ENCODE data around the gene TRMT5. TPM values are rescaled to one million over a fixed set of nuclear protein-coding genes. Genes with fewer than 3 reads are reported as not detected.
A peak's percentile ranks its signal among the peaks of the same experiment; 100 is the strongest.

Gene TRMT5
- total and polyA plus RNA-seq, 10 donors = 3.3 to 11.4 (median 5.9) TPM

DNA sequence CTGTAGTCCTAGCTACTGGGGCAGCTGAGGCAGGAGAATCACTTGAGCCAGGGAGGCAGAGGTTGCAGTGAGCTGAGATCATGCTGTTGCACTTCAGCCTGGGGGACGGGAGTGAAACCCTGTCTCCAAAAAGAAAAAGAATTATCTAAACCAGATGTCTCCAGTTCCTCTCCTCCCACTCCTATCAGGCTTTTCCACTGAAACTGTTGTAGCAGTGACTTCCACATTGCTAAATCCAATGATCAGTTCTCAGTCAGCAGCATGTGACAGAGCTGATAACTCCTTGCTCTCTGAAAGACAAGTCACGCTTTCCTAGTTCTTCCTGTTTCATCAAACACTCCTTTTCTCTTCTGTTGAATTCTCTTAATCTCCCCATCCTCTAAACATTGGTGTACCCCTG lies 8.7 kb upstream of the TRMT5 start:
- H3K27me3 ChIP-seq (replicated peaks in 1 of 7) = no peaks in the 10 kb centered on the region
- H3K27ac ChIP-seq = no peak overlapping the region
- no peak overlapping the region for H3K4me3 ChIP-seq
- WGBS, 5 donors = 77 to 93% (median 82%) methylated on average over 2 of the region's 2 CpGs
- no peaks in the 10 kb centered on the region for H3K9me3 ChIP-seq
- intact Hi-C loops (cut with DNase I; ENCODE audit: low total_unique reads) = no loop called here
- TF ChIP-seq POLR2AphosphoS5 (IDR thresholded peaks at IDR 0.05) (no peak), POLR2A (IDR thresholded peaks at IDR 0.05) (no peak)
- TF ChIP-seq, protein P1, sequence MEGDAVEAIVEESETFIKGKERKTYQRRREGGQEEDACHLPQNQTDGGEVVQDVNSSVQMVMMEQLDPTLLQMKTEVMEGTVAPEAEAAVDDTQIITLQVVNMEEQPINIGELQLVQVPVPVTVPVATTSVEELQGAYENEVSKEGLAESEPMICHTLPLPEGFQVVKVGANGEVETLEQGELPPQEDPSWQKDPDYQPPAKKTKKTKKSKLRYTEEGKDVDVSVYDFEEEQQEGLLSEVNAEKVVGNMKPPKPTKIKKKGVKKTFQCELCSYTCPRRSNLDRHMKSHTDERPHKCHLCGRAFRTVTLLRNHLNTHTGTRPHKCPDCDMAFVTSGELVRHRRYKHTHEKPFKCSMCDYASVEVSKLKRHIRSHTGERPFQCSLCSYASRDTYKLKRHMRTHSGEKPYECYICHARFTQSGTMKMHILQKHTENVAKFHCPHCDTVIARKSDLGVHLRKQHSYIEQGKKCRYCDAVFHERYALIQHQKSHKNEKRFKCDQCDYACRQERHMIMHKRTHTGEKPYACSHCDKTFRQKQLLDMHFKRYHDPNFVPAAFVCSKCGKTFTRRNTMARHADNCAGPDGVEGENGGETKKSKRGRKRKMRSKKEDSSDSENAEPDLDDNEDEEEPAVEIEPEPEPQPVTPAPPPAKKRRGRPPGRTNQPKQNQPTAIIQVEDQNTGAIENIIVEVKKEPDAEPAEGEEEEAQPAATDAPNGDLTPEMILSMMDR (IDR thresholded peaks at IDR 0.05 in 8 of 11, conservative IDR thresholded peaks at IDR 0.05 in 3 of 11) = no peak
- peaks cover 0 to 13% (median 0%) of the 10 kb centered on the region in 6 donors for H3K4me1 ChIP-seq
- no peak for DNase-seq
- H3K36me3 ChIP-seq = peaks cover 0 to 97% (median 21%) of the 10 kb centered on the region in 6 donors

DNA sequence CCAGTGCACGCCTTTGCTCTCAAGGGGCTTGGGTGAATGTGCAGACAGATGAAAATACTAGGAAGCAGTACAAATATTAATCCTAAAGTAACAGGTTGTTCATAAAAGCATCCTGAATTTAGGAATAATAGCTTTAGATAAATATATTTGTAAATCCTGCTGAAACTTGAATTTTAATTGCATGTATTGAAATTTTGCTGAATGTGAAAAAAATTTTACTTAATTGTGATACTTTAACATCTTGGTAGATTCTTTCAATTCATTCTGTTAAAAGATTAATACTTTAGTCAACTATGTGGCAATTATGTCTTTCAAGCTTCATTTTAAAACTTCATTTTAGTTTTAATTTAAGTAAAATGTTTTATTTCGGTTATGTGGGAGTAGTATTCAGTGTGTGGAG lies 5.6 kb upstream of the TRMT5 start:
- TF ChIP-seq, protein P1 (IDR thresholded peaks at IDR 0.05 in 8 of 11, conservative IDR thresholded peaks at IDR 0.05 in 3 of 11) = no peak
- no peak for TF ChIP-seq POLR2A (IDR thresholded peaks at IDR 0.05)
- TF ChIP-seq POLR2AphosphoS5 (IDR thresholded peaks at IDR 0.05) = no peak
- H3K4me3 ChIP-seq = no peak overlapping the region
- intact Hi-C loops (cut with DNase I; ENCODE audit: low total_unique reads) = no loop called here
- no peaks in the 10 kb centered on the region for H3K9me3 ChIP-seq
- H3K4me1 ChIP-seq = peaks cover 9 to 44% (median 17%) of the 10 kb centered on the region in 6 donors
- 94 to 98% (median 96%) methylated on average over 2 of the region's 2 CpGs for WGBS, 5 donors
- H3K27me3 ChIP-seq (replicated peaks in 1 of 7) = no peaks in the 10 kb centered on the region
- no peak for DNase-seq
- H3K27ac ChIP-seq = no peak overlapping the region
- peaks cover 0 to 69% (median 17%) of the 10 kb centered on the region in 6 donors for H3K36me3 ChIP-seq

GRCh38 chr14:60984196-60984595 lies 3.3 kb upstream of the TRMT5 start:
- no peak for TF ChIP-seq POLR2A (IDR thresholded peaks at IDR 0.05)
- TF ChIP-seq POLR2AphosphoS5 (IDR thresholded peaks at IDR 0.05) = no peak
- TF ChIP-seq, protein P1 (IDR thresholded peaks at IDR 0.05 in 8 of 11, conservative IDR thresholded peaks at IDR 0.05 in 3 of 11) = no peak
- H3K4me1 ChIP-seq = peaks cover 15 to 61% (median 33%) of the 10 kb centered on the region in 6 donors
- peaks cover 0 to 46% (median 10%) of the 10 kb centered on the region in 6 donors for H3K36me3 ChIP-seq
- no peaks in the 10 kb centered on the region for H3K27me3 ChIP-seq (replicated peaks in 1 of 7)
- 84 to 95% (median 89%) methylated on average over 1 of the region's 1 CpG for WGBS, 5 donors
- H3K9me3 ChIP-seq = no peaks in the 10 kb centered on the region
- intact Hi-C loops (cut with DNase I; ENCODE audit: low total_unique reads) = no loop called here
- no peak for DNase-seq
- H3K27ac ChIP-seq = peak overlapping the region in 3 of 8 donors; percentile 22 to 34 (median 31)
- H3K4me3 ChIP-seq = no peak overlapping the region

DNA sequence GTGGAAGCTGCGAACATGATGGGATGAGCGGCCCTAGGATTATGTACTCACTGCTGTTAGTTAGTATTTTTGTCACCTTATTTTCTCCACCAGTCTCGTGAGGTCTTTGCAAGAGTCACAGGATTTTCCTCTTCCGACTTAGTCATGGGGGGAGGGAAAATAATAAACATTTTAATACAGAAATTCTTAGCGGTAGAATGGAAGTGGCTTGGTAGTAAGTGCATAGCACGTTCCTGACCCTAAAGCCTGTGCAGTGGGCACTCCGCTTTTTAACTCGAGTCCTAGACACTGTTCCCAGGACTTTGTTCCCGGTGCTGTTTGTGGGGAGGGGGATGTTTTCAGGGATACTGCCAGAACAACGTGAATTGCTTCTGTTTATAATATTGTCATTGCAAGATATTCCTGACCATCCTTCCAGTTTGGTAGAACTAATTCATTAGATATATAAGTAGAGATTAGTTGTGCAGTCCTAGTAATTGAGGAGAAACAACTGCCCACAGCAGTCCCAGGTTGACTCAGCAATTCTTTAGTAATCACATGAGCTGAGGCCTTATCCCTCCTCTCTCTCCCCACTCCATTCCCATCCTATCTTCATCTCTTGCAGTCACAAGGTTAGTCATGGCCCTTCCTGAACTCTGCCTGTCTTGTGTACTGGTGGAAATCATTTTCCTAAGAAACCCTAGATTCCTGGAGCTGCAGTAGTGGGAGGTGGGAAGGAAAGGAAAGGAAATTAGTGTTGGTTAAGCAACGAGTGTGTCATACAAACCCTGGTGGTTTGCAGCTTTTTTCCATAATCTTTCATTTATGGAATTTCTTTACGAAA lies 965 bp upstream of the TRMT5 start:
- H3K36me3 ChIP-seq = peaks cover 0 to 23% (median 5%) of the 10 kb centered on the region in 6 donors
- H3K27ac ChIP-seq = peak overlapping the region; percentile 76 to 91 (median 88)
- no peak for DNase-seq
- no peaks in the 10 kb centered on the region for H3K9me3 ChIP-seq
- H3K4me3 ChIP-seq = peak overlapping the region; percentile 65 to 94 (median 83)
- TF ChIP-seq, protein P1 (IDR thresholded peaks at IDR 0.05 in 8 of 11, conservative IDR thresholded peaks at IDR 0.05 in 3 of 11) = no peak
- peaks cover 15 to 82% (median 44%) of the 10 kb centered on the region in 6 donors for H3K4me1 ChIP-seq
- H3K27me3 ChIP-seq (replicated peaks in 1 of 7) = no peaks in the 10 kb centered on the region
- 9 to 13% (median 10%) methylated on average over 12 of the region's 12 CpGs for WGBS, 5 donors
- intact Hi-C loops (cut with DNase I; ENCODE audit: low total_unique reads) = no loop called here
